K562 (cell line): ENCODE measurements around the gene RBX1. TPM values are rescaled to one million over a fixed set of nuclear protein-coding genes. Genes with fewer than 3 reads are reported as not detected.

ENCODE experiments used
- BCOR ChIP-seq: fragments of 450-650 bp; IDR thresholded peaks from 2 replicates; pipeline ENCODE4 v1.6.1; 2016
- EGR1 ChIP-seq: fragments of 450-650 bp; conservative IDR thresholded peaks from 2 replicates; pipeline ENCODE4 v1.6.1; 2017; ENCODE audit warnings: mild to moderate bottlenecking
- FOS ChIP-seq: IDR thresholded peaks from 3 replicates; pipeline ENCODE4 v1.6.1; 2011; ENCODE audit not compliant: insufficient read length; ENCODE audit errors: extremely low read depth
- JUND ChIP-seq, 2 experiments: IDR thresholded peaks; 2 replicates in 1 of 2; 3 replicates in 1 of 2; pipeline ENCODE4 v1.6.1; 2011; ENCODE audit warnings: borderline replicate concordance in 2 of 2, low read depth in 2 of 2, low read length in 2 of 2, improper control_type of control experiment in 1 of 2, missing biosample characterization in 1 of 2, missing genetic modification characterization in 1 of 2, missing genetic modification reagents in 1 of 2
- MAX ChIP-seq: sonication (generic); formaldehyde crosslinking; IDR thresholded peaks from 2 replicates; pipeline ENCODE4 v1.9.0; 2022; ENCODE audit warnings: mild to moderate bottlenecking, missing genetic modification reagents
- TFAM ChIP-seq: fragments of 250-450 bp; sonication (Bioruptor Pico); conservative IDR thresholded peaks from 2 replicates; pipeline ENCODE4 v1.5.0; 2021; ENCODE audit warnings: mild to moderate bottlenecking, moderate library complexity
- XRCC4 ChIP-seq: IDR thresholded peaks from one replicate; pipeline ENCODE4 v1.6.1; 2011; ENCODE audit not compliant: insufficient read depth, insufficient read length; ENCODE audit errors: extremely low read depth
- ZBTB7A ChIP-seq: IDR thresholded peaks from 2 replicates; pipeline ENCODE4 v1.6.1; 2011; ENCODE audit warnings: low read depth, mild to moderate bottlenecking, low read length, moderate library complexity, borderline replicate concordance; ENCODE audit not compliant: control insufficient read depth
- ZC3H4 ChIP-seq: sonication (generic); formaldehyde crosslinking; IDR thresholded peaks from 2 replicates; pipeline ENCODE4 v1.9.0; 2021; ENCODE audit warnings: missing genetic modification reagents, borderline replicate concordance
- ZHX1 ChIP-seq: fragments of 150-350 bp; conservative IDR thresholded peaks from 2 replicates; pipeline ENCODE4 v1.6.1; 2014; ENCODE audit warnings: low read length
- polyA plus RNA-seq, 8 experiments: library from polyadenylated mRNA; depleted of rRNA in 4 of 8; stranded (reverse) in 5 of 8; unstranded in 3 of 8; fragments of >200 nt; fragmentation: Nextera tagmentation in 2 of 8; fragmentation: Illumina TruSeq in 1 of 8; extraction: Ambion mirVana in 2 of 8; extraction: Trizol in 1 of 8; gene quantifications; 2 replicates each; pipeline versions ENCODE4 v1.2.1 to v1.2.3, GENCODE V29; 2011 to 2014; ENCODE audit warnings: inconsistent platforms in 1 of 8, missing spikeins in 1 of 8
- total RNA-seq, 7 experiments: library from RNA; depleted of rRNA in 6 of 7; stranded (reverse); fragments of >200 nt in 6 of 7; fragmentation: Illumina TruSeq in 2 of 7; extraction: Trizol in 2 of 7; gene quantifications; 2 replicates each; pipeline versions ENCODE4 v1.2.1 to v1.2.3, GENCODE V29; 2011 to 2021; ENCODE audit warnings: low replicate concordance in 1 of 7
- TF ChIP-seq, protein P1 (sequence below): fragments of 450-650 bp; IDR thresholded peaks from 2 replicates; pipeline ENCODE4 v1.7.1; 2018; ENCODE audit warnings: mild to moderate bottlenecking, low read depth; ENCODE audit not compliant: partially characterized antibody
- TF ChIP-seq, protein P2 (sequence below): sonication (generic); formaldehyde crosslinking; IDR thresholded peaks from 2 replicates; pipeline ENCODE4 v1.8.0; 2022; ENCODE audit warnings: missing genetic modification reagents, mild to moderate bottlenecking, moderate library complexity, borderline replicate concordance

RBX1 gene
- total and polyA plus RNA-seq, 9 of the 15 experiments (the other 6 are each of a cell fraction or from before 2014, with no cell fraction given) = 44.0 to 259 (median 67.9) TPM

- TF ChIP-seq, protein P1, sequence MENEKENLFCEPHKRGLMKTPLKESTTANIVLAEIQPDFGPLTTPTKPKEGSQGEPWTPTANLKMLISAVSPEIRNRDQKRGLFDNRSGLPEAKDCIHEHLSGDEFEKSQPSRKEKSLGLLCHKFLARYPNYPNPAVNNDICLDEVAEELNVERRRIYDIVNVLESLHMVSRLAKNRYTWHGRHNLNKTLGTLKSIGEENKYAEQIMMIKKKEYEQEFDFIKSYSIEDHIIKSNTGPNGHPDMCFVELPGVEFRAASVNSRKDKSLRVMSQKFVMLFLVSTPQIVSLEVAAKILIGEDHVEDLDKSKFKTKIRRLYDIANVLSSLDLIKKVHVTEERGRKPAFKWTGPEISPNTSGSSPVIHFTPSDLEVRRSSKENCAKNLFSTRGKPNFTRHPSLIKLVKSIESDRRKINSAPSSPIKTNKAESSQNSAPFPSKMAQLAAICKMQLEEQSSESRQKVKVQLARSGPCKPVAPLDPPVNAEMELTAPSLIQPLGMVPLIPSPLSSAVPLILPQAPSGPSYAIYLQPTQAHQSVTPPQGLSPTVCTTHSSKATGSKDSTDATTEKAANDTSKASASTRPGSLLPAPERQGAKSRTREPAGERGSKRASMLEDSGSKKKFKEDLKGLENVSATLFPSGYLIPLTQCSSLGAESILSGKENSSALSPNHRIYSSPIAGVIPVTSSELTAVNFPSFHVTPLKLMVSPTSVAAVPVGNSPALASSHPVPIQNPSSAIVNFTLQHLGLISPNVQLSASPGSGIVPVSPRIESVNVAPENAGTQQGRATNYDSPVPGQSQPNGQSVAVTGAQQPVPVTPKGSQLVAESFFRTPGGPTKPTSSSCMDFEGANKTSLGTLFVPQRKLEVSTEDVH = no peak
- TF ChIP-seq FOS (peak; percentile 90), XRCC4 (no peak), JUND (IDR thresholded peaks at IDR 0.05; ENCODE audit: borderline replicate concordance, low read depth, low read length) (no peak), JUND (tag; IDR thresholded peaks at IDR 0.05; ENCODE audit: borderline replicate concordance, low read depth, low read length) (no peak), MAX (peak; percentile 55), ZC3H4 (CRISPR knock-in tag) (no peak), EGR1 (peak; percentile 77), ZBTB7A (peak; percentile 68; the same call in 1 of the 2 replicates), BCOR (no peak), TFAM (CRISPR knock-in tag) (no peak), ZHX1 (0 out of 2 replicates have a peak, but pooled peaks have one; percentile 53)
- TF ChIP-seq, protein P2, sequence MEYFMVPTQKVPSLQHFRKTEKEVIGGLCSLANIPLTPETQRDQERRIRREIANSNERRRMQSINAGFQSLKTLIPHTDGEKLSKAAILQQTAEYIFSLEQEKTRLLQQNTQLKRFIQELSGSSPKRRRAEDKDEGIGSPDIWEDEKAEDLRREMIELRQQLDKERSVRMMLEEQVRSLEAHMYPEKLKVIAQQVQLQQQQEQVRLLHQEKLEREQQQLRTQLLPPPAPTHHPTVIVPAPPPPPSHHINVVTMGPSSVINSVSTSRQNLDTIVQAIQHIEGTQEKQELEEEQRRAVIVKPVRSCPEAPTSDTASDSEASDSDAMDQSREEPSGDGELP (CRISPR knock-in tag) = peak; percentile 87
Observed at GRCh38 chr22:40950962-40951794, at the start of gene RBX1 (continued).
